BJ (cell line): ENCODE measurements around the gene SPSB1. TPM values are rescaled to one million over a fixed set of nuclear protein-coding genes. Genes with fewer than 3 reads are reported as not detected.

ENCODE experiments used
- CTCF ChIA-PET: fragments of 350-600 bp; formaldehyde crosslinking; extraction: SDS; loops from one replicate; lab custom pipeline; 2021; ENCODE audit warnings: antibody characterized with exemption, inconsistent platforms; lab: Yijun Ruan, JAX
- POLR2A ChIA-PET: fragments of 300-600 bp; sonication (Branson Sonifier 250); formaldehyde crosslinking; extraction: SDS; loops from one replicate; lab custom pipeline; 2021; ENCODE audit warnings: antibody characterized with exemption; lab: Charles Lee
- DNase-seq: peaks from one replicate; pipeline ENCODE4 v3.0.0-alpha.2; 2011; ENCODE audit warnings: low read depth
- H3K27me3 ChIP-seq: 2 replicates; pipeline ENCODE4 v1.6.0; 2011; ENCODE audit warnings: low read length; ENCODE audit not compliant: control insufficient read depth, insufficient read depth
- H3K36me3 ChIP-seq: 2 replicates; pipeline ENCODE4 v1.5.1; 2011; ENCODE audit warnings: low read length; ENCODE audit not compliant: control insufficient read depth, insufficient read depth
- H3K4me3 ChIP-seq: 2 replicates; pipeline ENCODE4 v1.5.1; 2011; ENCODE audit warnings: low read depth, mild to moderate bottlenecking, control low read depth, low read length
- CTCF ChIP-seq: IDR thresholded peaks from 2 replicates; pipeline ENCODE4 v1.5.1; 2011; ENCODE audit warnings: low read depth, mild to moderate bottlenecking, control low read depth, inconsistent platforms, low read length, moderate library complexity; ENCODE audit not compliant: insufficient read depth
- polyA plus RNA-seq: library from polyadenylated mRNA; depleted of rRNA; stranded (reverse); fragments of >200 nt; gene quantifications from 2 replicates; pipeline ENCODE4 v1.2.3, GENCODE V29; 2011

The SPSB1 gene
- polyA plus RNA-seq, 1 experiment: 19.8 TPM

- no peak for TF ChIP-seq CTCF
- Histone ChIP-seq H3K27me3 (no peaks in the 10 kb centered on the region), H3K36me3 (peaks cover 12% of the 10 kb centered on the region), H3K4me3 (no peak overlapping the region)
- DNase-seq: no peak
- POLR2A ChIA-PET: no interaction called here
- CTCF ChIA-PET: interaction anchor here (1.1 to 1.2 kb wide), 3 partner anchors 51 to 333 kb away, joined by 3 to 4 read pairs (median 3); no protein-coding TSS in a partner anchor
Observed at GRCh38 chr1:9251501-9251900, 41.2 kb upstream of the SPSB1 start.

GRCh38 chr1:9253004-9253403 lies 39.7 kb upstream of the SPSB1 start:
- no peak overlapping the region for H3K4me3 ChIP-seq
- POLR2A ChIA-PET: no interaction called here
- H3K27me3 ChIP-seq: no peaks in the 10 kb centered on the region
- CTCF ChIA-PET: interaction anchor here (1.0 to 3.3 kb wide), 4 partner anchors 13 to 143 kb away, joined by 3 to 19 read pairs (median 3); no protein-coding TSS in a partner anchor
- no peak for TF ChIP-seq CTCF
- H3K36me3 ChIP-seq: peaks cover 8% of the 10 kb centered on the region
- no peak for DNase-seq

DNA sequence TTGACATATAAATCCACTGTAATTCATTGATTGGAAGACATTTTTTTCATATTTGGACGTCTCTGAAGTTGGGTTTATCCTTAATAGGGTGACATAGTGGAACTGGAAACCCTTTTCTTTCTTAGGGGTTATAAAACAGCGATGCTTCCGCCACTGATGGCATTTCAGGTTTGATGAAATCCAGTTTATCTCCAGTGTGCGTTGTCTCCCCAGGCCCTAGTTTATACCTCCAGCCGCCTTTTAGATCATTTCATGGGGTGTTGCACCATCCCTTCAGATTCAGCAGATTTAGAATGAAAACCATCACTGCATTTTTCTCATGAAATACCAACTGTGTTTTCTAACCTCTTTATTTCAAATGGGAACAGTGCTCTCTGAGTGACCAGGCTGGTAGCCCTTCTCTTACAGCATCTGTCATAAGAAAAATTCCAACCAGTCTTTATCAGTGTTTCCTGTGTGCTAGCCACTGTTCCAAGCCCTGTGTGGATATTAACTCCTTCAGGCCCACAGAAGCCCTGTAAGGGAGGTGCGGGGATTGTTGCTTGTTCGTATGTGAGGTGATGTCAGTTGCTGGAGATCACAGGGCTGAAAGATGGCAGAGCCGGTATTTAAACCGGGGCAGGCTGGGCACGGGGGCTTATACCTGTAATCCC lies 39.1 kb upstream of the SPSB1 start:
- TF ChIP-seq CTCF: no peak
- DNase-seq: no peak
- ChIA-PET POLR2A (no interaction called here), CTCF (interaction anchor here (0.8 to 3.3 kb wide), 6 partner anchors 13 to 237 kb away, joined by 3 to 19 read pairs (median 4); no protein-coding TSS in a partner anchor)
- H3K4me3 ChIP-seq: no peak overlapping the region
- H3K27me3 ChIP-seq: no peaks in the 10 kb centered on the region
- peaks cover 7% of the 10 kb centered on the region for H3K36me3 ChIP-seq

GRCh38 chr1:9256332-9256731 lies 36.4 kb upstream of the SPSB1 start:
- Histone ChIP-seq H3K36me3 (no peaks in the 10 kb centered on the region), H3K27me3 (no peaks in the 10 kb centered on the region), H3K4me3 (no peak overlapping the region)
- CTCF ChIA-PET: interaction anchor here (0.6 to 3.3 kb wide), 3 partner anchors 10 to 338 kb away, joined by 3 to 19 read pairs (median 5); partner anchors contain the start of gene H6PD
- POLR2A ChIA-PET: no interaction called here
- DNase-seq: no peak
- no peak for TF ChIP-seq CTCF

DNA sequence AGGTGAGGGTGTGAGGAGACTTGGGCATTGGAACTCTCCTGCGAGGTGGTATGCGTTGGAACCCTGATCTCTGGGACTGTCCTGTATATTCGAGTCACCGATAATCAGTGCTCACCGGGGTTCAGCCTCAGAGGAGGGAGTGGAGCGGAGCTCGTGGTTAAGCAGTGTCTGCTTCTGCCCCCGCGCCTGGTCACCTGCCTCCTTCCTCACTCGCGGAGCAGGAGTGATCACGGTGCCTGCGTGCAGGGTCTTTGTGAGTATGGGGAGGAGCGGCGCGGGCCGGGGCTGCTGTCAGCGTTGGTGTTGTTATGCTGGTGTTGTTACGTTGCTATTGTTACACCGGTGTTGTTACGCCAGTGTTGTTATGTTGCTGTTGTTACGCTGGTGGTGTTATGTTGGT lies 34.8 kb upstream of the SPSB1 start:
- H3K36me3 ChIP-seq: peaks cover 4% of the 10 kb centered on the region
- no peak overlapping the region for H3K4me3 ChIP-seq
- ChIA-PET CTCF (interaction anchor here (1.6 kb wide), 1 partner anchor 9 kb away, joined by 4 read pairs; no protein-coding TSS in a partner anchor), POLR2A (no interaction called here)
- no peak for DNase-seq
- no peak for TF ChIP-seq CTCF
- H3K27me3 ChIP-seq: no peaks in the 10 kb centered on the region
